ENCODE results near the gene CFAP90. TPM values are rescaled to one million over a fixed set of nuclear protein-coding genes. Genes with fewer than 3 reads are reported as not detected.

Gene CFAP90
- total and polyA plus RNA-seq, 12 donors, result 0.03 to 0.26 TPM; not detected in 10

DNA sequence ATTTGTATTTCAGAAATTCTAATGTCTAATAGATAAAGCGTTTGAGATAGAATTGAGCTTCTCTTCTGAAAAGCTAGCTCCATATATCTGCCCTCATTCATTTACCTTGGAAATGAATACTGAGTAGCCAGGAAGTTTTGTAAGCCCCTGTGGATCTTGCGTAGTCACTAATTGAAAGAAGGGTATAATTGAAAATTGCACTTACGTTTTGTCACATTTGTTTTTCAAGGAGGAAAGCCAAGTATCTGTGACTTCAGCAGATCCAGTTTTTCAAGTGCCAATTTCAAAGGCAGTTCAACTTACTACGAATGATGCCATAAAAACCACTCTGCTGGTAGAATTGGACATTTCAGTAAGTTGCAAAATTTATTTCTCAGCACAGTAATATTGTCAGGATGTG lies 32.0 kb upstream of the CFAP90 start:
- WGBS, 2 donors, result 88 to 94% methylated on average over 4 of the region's 4 CpGs
- Histone ChIP-seq H3K9me3 (no peaks in the 10 kb centered on the region), H3K4me3 (no peak overlapping the region), H3K27me3 (no peaks in the 10 kb centered on the region), H3K4me1 (peaks cover 0 to 14% (median 3%) of the 10 kb centered on the region in 9 donors), H3K36me3 (peaks cover 0 to 98% (median 54%) of the 10 kb centered on the region in 9 donors), H3K27ac (no peak overlapping the region)
- intact Hi-C loops (cut with DNase I), result no loop called here
- TF ChIP-seq, protein P1, sequence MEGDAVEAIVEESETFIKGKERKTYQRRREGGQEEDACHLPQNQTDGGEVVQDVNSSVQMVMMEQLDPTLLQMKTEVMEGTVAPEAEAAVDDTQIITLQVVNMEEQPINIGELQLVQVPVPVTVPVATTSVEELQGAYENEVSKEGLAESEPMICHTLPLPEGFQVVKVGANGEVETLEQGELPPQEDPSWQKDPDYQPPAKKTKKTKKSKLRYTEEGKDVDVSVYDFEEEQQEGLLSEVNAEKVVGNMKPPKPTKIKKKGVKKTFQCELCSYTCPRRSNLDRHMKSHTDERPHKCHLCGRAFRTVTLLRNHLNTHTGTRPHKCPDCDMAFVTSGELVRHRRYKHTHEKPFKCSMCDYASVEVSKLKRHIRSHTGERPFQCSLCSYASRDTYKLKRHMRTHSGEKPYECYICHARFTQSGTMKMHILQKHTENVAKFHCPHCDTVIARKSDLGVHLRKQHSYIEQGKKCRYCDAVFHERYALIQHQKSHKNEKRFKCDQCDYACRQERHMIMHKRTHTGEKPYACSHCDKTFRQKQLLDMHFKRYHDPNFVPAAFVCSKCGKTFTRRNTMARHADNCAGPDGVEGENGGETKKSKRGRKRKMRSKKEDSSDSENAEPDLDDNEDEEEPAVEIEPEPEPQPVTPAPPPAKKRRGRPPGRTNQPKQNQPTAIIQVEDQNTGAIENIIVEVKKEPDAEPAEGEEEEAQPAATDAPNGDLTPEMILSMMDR (IDR thresholded peaks at IDR 0.05), result no peak
- ATAC-seq, result no peak
- DNase-seq, result no peak

DNA sequence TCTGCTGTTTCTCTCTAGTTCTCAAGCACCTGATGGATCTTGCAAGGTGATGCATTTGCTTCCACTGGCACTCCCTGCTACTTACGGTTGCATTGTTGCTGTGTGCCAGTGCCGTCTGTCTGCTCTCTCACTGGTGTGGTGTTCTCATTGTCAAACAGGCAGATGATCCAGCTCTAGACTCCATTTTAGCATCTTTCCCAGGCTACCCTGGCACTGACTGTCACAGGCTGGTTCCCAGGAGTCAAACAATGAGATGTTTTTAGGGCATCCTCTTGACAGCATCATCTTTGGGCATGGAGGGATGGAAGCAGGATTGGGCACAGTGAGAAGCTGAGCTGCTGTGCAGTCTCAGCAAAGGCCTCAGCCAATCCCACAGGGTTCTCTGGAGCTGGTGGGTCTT lies 30.9 kb upstream of the CFAP90 start:
- Histone ChIP-seq H3K9me3 (no peaks in the 10 kb centered on the region), H3K4me1 (peaks cover 0 to 19% (median 3%) of the 10 kb centered on the region in 9 donors), H3K27ac (no peak overlapping the region), H3K27me3 (no peaks in the 10 kb centered on the region), H3K36me3 (peaks cover 0 to 100% (median 59%) of the 10 kb centered on the region in 9 donors), H3K4me3 (no peak overlapping the region)
- TF ChIP-seq, protein P1 (IDR thresholded peaks at IDR 0.05), result no peak
- DNase-seq (no peak), ATAC-seq (no peak)
- intact Hi-C loops (cut with DNase I), result no loop called here
- 96 to 97% methylated on average over 2 of the region's 2 CpGs for WGBS, 2 donors

DNA sequence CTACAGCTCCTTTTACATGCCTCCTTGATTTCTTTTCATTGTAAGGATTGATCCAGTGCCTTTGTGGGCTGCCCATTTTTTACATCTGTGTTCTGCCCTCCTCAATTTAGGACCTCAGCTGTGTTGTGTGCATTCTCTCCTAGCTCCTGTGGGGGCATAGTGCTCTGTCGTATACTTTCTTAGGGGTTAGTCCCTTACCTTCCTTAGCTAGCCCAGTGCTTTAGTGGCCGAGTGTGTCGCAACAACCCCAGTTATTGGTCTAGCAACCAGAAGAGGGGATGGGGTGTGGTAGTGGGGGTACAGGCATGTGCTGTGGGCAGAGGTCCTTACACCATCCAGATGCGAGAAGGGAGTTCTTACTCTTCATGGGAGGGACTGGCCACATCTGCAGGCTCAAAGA lies 30.2 kb upstream of the CFAP90 start:
- Histone ChIP-seq H3K4me1 (peaks cover 0 to 19% (median 3%) of the 10 kb centered on the region in 9 donors), H3K27ac (no peak overlapping the region), H3K27me3 (no peaks in the 10 kb centered on the region), H3K36me3 (peaks cover 0 to 100% (median 59%) of the 10 kb centered on the region in 9 donors), H3K9me3 (no peaks in the 10 kb centered on the region), H3K4me3 (no peak overlapping the region)
- WGBS, 2 donors, result 91 to 94% methylated on average over 4 of the region's 4 CpGs
- DNase-seq, result no peak
- intact Hi-C loops (cut with DNase I), result no loop called here
- TF ChIP-seq, protein P1 (IDR thresholded peaks at IDR 0.05), result no peak
- ATAC-seq, result no peak

DNA sequence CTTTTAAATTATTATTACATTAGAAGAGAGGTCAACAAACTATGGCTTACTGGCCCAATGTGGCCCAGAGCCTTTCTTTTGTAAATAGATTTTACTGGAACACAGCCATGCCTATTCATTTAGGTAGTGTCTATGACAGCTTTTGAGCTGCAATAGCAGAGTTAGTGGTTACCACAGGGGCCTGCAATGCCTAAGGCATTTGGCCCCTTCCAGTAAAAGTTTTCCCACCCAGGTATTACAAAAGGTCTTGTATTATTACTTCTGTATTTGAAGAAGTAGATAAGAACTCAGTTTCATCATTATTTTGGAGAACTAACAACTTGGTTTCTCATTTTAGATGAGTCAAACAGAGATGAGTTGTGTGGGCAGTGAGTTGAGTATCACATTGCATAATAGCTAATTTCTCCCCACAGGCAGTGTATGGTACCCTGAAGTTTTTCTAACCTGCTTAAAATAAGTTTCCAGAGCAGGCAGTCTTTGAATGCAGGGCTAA lies 27.5 kb upstream of the CFAP90 start:
- no peak overlapping the region for H3K4me3 ChIP-seq
- peaks cover 0 to 100% (median 48%) of the 10 kb centered on the region in 9 donors for H3K36me3 ChIP-seq
- DNase-seq, result no peak
- intact Hi-C loops (cut with DNase I), result no loop called here
- peak overlapping the region in 1 of 10 donors; percentile 33 for H3K27ac ChIP-seq
- ATAC-seq, result peak in 1 of 8 donors; percentile 22
- TF ChIP-seq, protein P1 (IDR thresholded peaks at IDR 0.05), result no peak
- H3K9me3 ChIP-seq, result no peaks in the 10 kb centered on the region
- H3K4me1 ChIP-seq, result peaks cover 0 to 22% (median 3%) of the 10 kb centered on the region in 9 donors
- no peaks in the 10 kb centered on the region for H3K27me3 ChIP-seq

Measured in heart right ventricle (tissue), 16 donors.